Stimulated activated CD4-positive, alpha-beta T cell treated with anti-CD3 and anti-CD28 coated beads, Interleukin-15, amount 100 ng/mL, for 1 hour (primary cell): ENCODE measurements around the gene TET1.
"Not testable (repeated sequence)": the region's sequence is repeated elsewhere in the genome, so short reads cannot be mapped to it uniquely, and the experiment has no call there.

Experiments
- DNase-seq, 2 donors: peaks; one replicate each; pipeline ENCODE4 v3.0.0-alpha.2; 2020; ENCODE audit warnings: low read depth in 1 of 2, low spot score in 1 of 2

TET1 gene

GRCh38 chr10:68606918-68607317, 46.8 kb downstream of the TET1 start:
- no peak for DNase-seq

GRCh38 chr10:68610023-68610422, 49.9 kb downstream of the TET1 start:
- not testable (repeated sequence) for DNase-seq

- DNase-seq = no peak
These were observed 51.1 kb downstream of the TET1 start for GRCh38 chr10:68611227-68611626.

- DNase-seq = not testable (repeated sequence)
These were observed 53.8 kb downstream of the TET1 start for GRCh38 chr10:68613974-68614373.

GRCh38 chr10:68617691-68618090, 57.6 kb downstream of the TET1 start:
- DNase-seq = not testable (repeated sequence)

GRCh38 chr10:68618234-68618633, 58.1 kb downstream of the TET1 start:
- no peak for DNase-seq

GRCh38 chr10:68619595-68619994, 59.5 kb downstream of the TET1 start:
- no peak for DNase-seq

- DNase-seq = no peak
These were observed 65.3 kb downstream of the TET1 start for GRCh38 chr10:68625316-68625921.

GRCh38 chr10:68628576-68629127, 68.5 kb downstream of the TET1 start:
- DNase-seq = no peak

GRCh38 chr10:68632271-68632560, 72.1 kb downstream of the TET1 start:
- not testable (repeated sequence) for DNase-seq

- DNase-seq = no peak
These were observed 73.1 kb downstream of the TET1 start for GRCh38 chr10:68633281-68633680.

GRCh38 chr10:68633816-68634466, 73.8 kb downstream of the TET1 start:
- DNase-seq = no peak

- DNase-seq = no peak
These were observed 76.2 kb downstream of the TET1 start for GRCh38 chr10:68636335-68636734.

- not testable (repeated sequence) for DNase-seq
These were observed 83.4 kb downstream of the TET1 start for GRCh38 chr10:68643550-68643949.

- no peak for DNase-seq
These were observed 87.7 kb downstream of the TET1 start for GRCh38 chr10:68647672-68648341.

GRCh38 chr10:68655620-68656126, 95.5 kb downstream of the TET1 start:
- DNase-seq = no peak

GRCh38 chr10:68665841-68666240, 105.7 kb downstream of the TET1 start:
- no peak for DNase-seq

GRCh38 chr10:68666280-68666760, 106.2 kb downstream of the TET1 start:
- DNase-seq = no peak

- DNase-seq = no peak
These were observed 108.1 kb downstream of the TET1 start for GRCh38 chr10:68668231-68668630.

- DNase-seq = no peak
These were observed 108.8 kb downstream of the TET1 start for GRCh38 chr10:68668972-68669371.

GRCh38 chr10:68684413-68684812, 124.3 kb downstream of the TET1 start:
- no peak for DNase-seq

- no peak for DNase-seq
These were observed 135.9 kb downstream of the TET1 start for GRCh38 chr10:68696018-68696417.
